SU-DHL-6 (cell line): ENCODE data around the gene DOCK3.

Experiments
- CTCF ChIP-seq: fragments of 200-600 bp; sonication (generic); IDR thresholded peaks from one replicate; pipeline ENCODE4 v1.5.1; 2017; ENCODE audit warnings: antibody characterized with exemption, mild to moderate bottlenecking, low read length, moderate library complexity; ENCODE audit not compliant: insufficient read depth, poor library complexity, severe bottlenecking
- EZH2phosphoT487 ChIP-seq: fragments of 200-600 bp; sonication (generic), shearing (Covaris generic); conservative IDR thresholded peaks from 2 replicates; pipeline ENCODE4 v1.6.1; 2018; ENCODE audit warnings: mild to moderate bottlenecking, antibody characterized with exemption, low read length, moderate library complexity, mixed read lengths

- TF ChIP-seq CTCF (no peak), EZH2phosphoT487 (no peak)
Observed at GRCh38 chr3:50714946-50715345, 40.2 kb downstream of the DOCK3 start.
